GM12891 (cell line): Measurements from ENCODE around the gene TSPAN4.

ENCODE experiments used
- PAX5 ChIP-seq: IDR thresholded peaks from 2 replicates; pipeline ENCODE4 v1.6.1; 2011; ENCODE audit warnings: low read length, moderate library complexity, mild to moderate bottlenecking; ENCODE audit not compliant: insufficient read depth, severe bottlenecking
- POLR2A ChIP-seq: IDR thresholded peaks from 2 replicates; pipeline ENCODE4 v1.6.1; 2011; ENCODE audit warnings: low read depth, low read length, control low read depth
- POLR2AphosphoS5 ChIP-seq: IDR thresholded peaks from 2 replicates; pipeline ENCODE4 v1.6.1; 2011; ENCODE audit warnings: low read depth, low read length, control low read depth
- POU2F2 ChIP-seq: IDR thresholded peaks from 2 replicates; pipeline ENCODE4 v1.6.1; 2011; ENCODE audit warnings: low read depth, mild to moderate bottlenecking, control low read depth, low read length, moderate library complexity
- TAF1 ChIP-seq: IDR thresholded peaks from 2 replicates; pipeline ENCODE4 v1.6.1; 2011; ENCODE audit warnings: low read depth, low read length, control low read depth

GRCh38 chr11:858053-858761 is 15.6 kb downstream of the TSPAN4 start:
- TF ChIP-seq POLR2A (no peak), POLR2AphosphoS5 (no peak), TAF1 (no peak), PAX5 (no peak), POU2F2 (no peak)
